ENCODE results near the gene NUTF2. TPM values are rescaled to one million over a fixed set of nuclear protein-coding genes. Genes with fewer than 3 reads are reported as not detected.

Gene NUTF2
- total RNA-seq, 1 donor from 2014 or later, result 156 TPM

- no peaks in the 10 kb centered on the region for H3K36me3 ChIP-seq (ENCODE audit: control insufficient read depth, insufficient read depth, low read length)
- no peaks in the 10 kb centered on the region for H3K27me3 ChIP-seq (ENCODE audit: control insufficient read depth, insufficient read depth, low read length)
- no peak for DNase-seq (ENCODE audit: low read depth)
- H3K4me3 ChIP-seq (ENCODE audit: low read depth, low read length), result no peak overlapping the region
- TF ChIP-seq, protein P1, sequence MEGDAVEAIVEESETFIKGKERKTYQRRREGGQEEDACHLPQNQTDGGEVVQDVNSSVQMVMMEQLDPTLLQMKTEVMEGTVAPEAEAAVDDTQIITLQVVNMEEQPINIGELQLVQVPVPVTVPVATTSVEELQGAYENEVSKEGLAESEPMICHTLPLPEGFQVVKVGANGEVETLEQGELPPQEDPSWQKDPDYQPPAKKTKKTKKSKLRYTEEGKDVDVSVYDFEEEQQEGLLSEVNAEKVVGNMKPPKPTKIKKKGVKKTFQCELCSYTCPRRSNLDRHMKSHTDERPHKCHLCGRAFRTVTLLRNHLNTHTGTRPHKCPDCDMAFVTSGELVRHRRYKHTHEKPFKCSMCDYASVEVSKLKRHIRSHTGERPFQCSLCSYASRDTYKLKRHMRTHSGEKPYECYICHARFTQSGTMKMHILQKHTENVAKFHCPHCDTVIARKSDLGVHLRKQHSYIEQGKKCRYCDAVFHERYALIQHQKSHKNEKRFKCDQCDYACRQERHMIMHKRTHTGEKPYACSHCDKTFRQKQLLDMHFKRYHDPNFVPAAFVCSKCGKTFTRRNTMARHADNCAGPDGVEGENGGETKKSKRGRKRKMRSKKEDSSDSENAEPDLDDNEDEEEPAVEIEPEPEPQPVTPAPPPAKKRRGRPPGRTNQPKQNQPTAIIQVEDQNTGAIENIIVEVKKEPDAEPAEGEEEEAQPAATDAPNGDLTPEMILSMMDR (IDR thresholded peaks at IDR 0.05; ENCODE audit: insufficient read depth, low read length, poor library complexity, severe bottlenecking), result no peak
These were observed 70.6 kb downstream of the NUTF2 start for GRCh38 chr16:67917140-67917851.

DNA sequence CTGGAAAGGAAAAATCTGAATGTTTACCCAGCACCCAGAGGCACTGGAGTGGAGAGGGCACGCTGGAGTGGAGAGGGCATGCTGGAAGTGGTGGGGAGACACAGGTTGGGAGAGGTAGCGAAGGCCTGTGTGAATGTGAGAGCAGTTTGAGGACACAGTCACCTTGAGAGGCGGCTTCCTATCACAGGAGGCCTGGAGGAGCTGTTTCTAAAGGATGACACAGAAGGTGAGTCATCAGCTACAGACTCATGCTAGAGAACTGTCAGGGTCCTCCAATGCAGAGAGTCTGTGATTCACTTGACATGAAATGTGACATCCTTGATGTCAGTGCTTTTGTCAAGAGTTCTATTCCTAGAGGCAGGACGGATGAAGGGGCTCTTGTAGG is 71.1 kb downstream of the NUTF2 start:
- no peak overlapping the region for H3K4me3 ChIP-seq (ENCODE audit: low read depth, low read length)
- TF ChIP-seq, protein P1 (IDR thresholded peaks at IDR 0.05; ENCODE audit: insufficient read depth, low read length, poor library complexity, severe bottlenecking), result no peak
- H3K36me3 ChIP-seq (ENCODE audit: control insufficient read depth, insufficient read depth, low read length), result no peaks in the 10 kb centered on the region
- DNase-seq (ENCODE audit: low read depth), result peak; percentile 62
- no peaks in the 10 kb centered on the region for H3K27me3 ChIP-seq (ENCODE audit: control insufficient read depth, insufficient read depth, low read length)

DNA sequence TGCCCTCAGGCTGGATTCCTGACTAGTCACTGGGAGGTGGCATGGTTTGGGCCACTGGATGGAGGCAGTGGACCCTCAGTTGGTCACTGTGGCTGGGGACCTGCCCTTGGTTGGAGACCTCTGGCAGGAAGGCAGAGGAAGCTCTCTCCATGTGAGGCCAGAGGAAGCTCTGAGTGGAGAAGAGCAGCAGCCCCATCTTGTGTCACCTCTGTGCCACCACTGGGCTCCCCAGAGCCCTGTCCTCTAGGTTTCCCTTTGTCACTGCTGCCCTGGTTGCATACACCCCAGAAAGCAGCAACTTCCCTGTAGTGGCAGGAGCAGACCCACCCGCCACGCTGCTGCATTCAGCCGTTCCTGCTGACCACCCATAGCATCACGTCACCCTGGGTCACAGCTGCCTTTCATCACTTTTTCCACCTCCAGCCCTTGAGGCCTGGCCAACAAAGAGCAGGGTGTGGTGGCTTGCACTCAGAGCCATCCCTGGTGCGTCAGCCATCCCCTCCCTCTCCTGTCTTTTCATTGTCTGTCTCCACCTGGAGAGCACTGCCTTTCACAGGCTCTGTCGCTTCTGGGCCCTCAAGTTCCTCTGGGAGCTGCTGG is 73.0 kb downstream of the NUTF2 start:
- no peaks in the 10 kb centered on the region for H3K27me3 ChIP-seq (ENCODE audit: control insufficient read depth, insufficient read depth, low read length)
- TF ChIP-seq, protein P1 (IDR thresholded peaks at IDR 0.05; ENCODE audit: insufficient read depth, low read length, poor library complexity, severe bottlenecking), result no peak

More for the DNA sequence above, 73.0 kb downstream of the NUTF2 start:
- H3K4me3 ChIP-seq (ENCODE audit: low read depth, low read length), result no peak overlapping the region
- DNase-seq (ENCODE audit: low read depth), result no peak
- no peaks in the 10 kb centered on the region for H3K36me3 ChIP-seq (ENCODE audit: control insufficient read depth, insufficient read depth, low read length)

Other genes starting within 250 kb of the NUTF2 start
- 6.4 and 7.7 TPM in 2 replicates for gene CARMIL2, start 201.8 kb upstream of the NUTF2 start, total RNA-seq
- 29.1 and 36.4 TPM in 2 replicates for gene ACD, start 186.7 kb upstream of the NUTF2 start, total RNA-seq
- 6.5 and 12.1 TPM in 2 replicates for gene PARD6A, start 186.0 kb upstream of the NUTF2 start, total RNA-seq
- gene ENKD1, start 180.2 kb upstream of the NUTF2 start, total RNA-seq, result 24.0 and 28.7 TPM in 2 replicates
- gene C16orf86, start 180.1 kb upstream of the NUTF2 start, total RNA-seq, result 2.0 and 4.5 TPM in 2 replicates
- 19.3 and 21.9 TPM in 2 replicates for gene GFOD2, start 127.6 kb upstream of the NUTF2 start, total RNA-seq
- 11.0 and 12.5 TPM in 2 replicates for gene RANBP10, start 40.4 kb upstream of the NUTF2 start, total RNA-seq
- 0.62 and 0.63 TPM in 2 replicates for gene TSNAXIP1, start 40.0 kb upstream of the NUTF2 start, total RNA-seq
- gene THAP11, start 4.6 kb upstream of the NUTF2 start, total RNA-seq, result 38.3 and 44.0 TPM in 2 replicates
- 30.3 and 45.5 TPM in 2 replicates for gene CENPT, start 760 bp downstream of the NUTF2 start, total RNA-seq
- gene EDC4, start 26.1 kb downstream of the NUTF2 start, total RNA-seq, result 48.4 and 60.5 TPM in 2 replicates
- 1.1 and 2.9 TPM in 2 replicates for gene NRN1L, start 38.0 kb downstream of the NUTF2 start, total RNA-seq
- 20.9 and 21.6 TPM in 2 replicates for gene PSKH1, start 46.3 kb downstream of the NUTF2 start, total RNA-seq
- 5.5 TPM in 1 of 2 replicates, not detected in the other for gene CTRL, start 84.9 kb downstream of the NUTF2 start, total RNA-seq
- gene PSMB10, start 89.9 kb downstream of the NUTF2 start, total RNA-seq, result 33.9 and 36.6 TPM in 2 replicates
- gene LCAT, start 97.2 kb downstream of the NUTF2 start, total RNA-seq, result 3.7 and 5.5 TPM in 2 replicates
- 35.4 and 36.6 TPM in 2 replicates for gene SLC12A4, start 121.7 kb downstream of the NUTF2 start, total RNA-seq
- not detected in 2 replicates for gene DPEP3, start 133.6 kb downstream of the NUTF2 start, total RNA-seq
- gene DPEP2, start 152.6 kb downstream of the NUTF2 start, total RNA-seq, result not detected in 2 replicates
- not detected in 2 replicates for gene DPEP2NB, start 169.0 kb downstream of the NUTF2 start, total RNA-seq
- gene DDX28, start 176.3 kb downstream of the NUTF2 start, total RNA-seq, result 10.6 and 11.4 TPM in 2 replicates
- 14.8 and 24.8 TPM in 2 replicates for gene DUS2, start 176.4 kb downstream of the NUTF2 start, total RNA-seq
- gene NFATC3, start 238.4 kb downstream of the NUTF2 start, total RNA-seq, result 15.2 and 21.7 TPM in 2 replicates